HepG2 (cell line): ENCODE results near the gene PDILT. TPM values are rescaled to one million over a fixed set of nuclear protein-coding genes. Genes with fewer than 3 reads are reported as not detected.

Source experiments
- ATF7 ChIP-seq, 2 experiments: fragments of 450-650 bp in 1 of 2; sonication (generic) in 1 of 2; formaldehyde crosslinking in 1 of 2; IDR thresholded peaks; 2 replicates each; pipeline versions ENCODE4 v1.4.0 to v1.6.1; 2016 to 2020; ENCODE audit warnings: antibody characterized with exemption in 1 of 2, mild to moderate bottlenecking in 1 of 2, missing genetic modification reagents in 1 of 2
- DR1 ChIP-seq: sonication (generic); formaldehyde crosslinking; IDR thresholded peaks from 2 replicates; pipeline ENCODE4 v1.8.0; 2021; ENCODE audit warnings: mild to moderate bottlenecking, missing genetic modification reagents, inconsistent platforms
- GATAD1 ChIP-seq: IDR thresholded peaks from 2 replicates; pipeline ENCODE4 v1.6.1; 2016; ENCODE audit warnings: missing genetic modification reagents, missing compliant biosample characterization
- HCFC1 ChIP-seq: fragments of 150-350 bp; IDR thresholded peaks from 2 replicates; pipeline ENCODE4 v1.6.1; 2014; ENCODE audit warnings: low read depth, low read length
- LBX2 ChIP-seq: sonication (generic); formaldehyde crosslinking; IDR thresholded peaks from 2 replicates; pipeline ENCODE4 v1.5.0; 2020; ENCODE audit warnings: missing genetic modification reagents, mild to moderate bottlenecking, borderline replicate concordance
- NR2F2 ChIP-seq: IDR thresholded peaks from 2 replicates; pipeline ENCODE4 v1.6.1; 2012; ENCODE audit warnings: low read depth, inconsistent platforms, borderline replicate concordance
- RARA ChIP-seq: IDR thresholded peaks from 2 replicates; pipeline ENCODE4 v1.6.1; 2016; ENCODE audit warnings: missing genetic modification reagents, missing compliant biosample characterization
- RNF219 ChIP-seq: sonication (generic); formaldehyde crosslinking; IDR thresholded peaks from 2 replicates; pipeline ENCODE4 v1.5.0; 2020; ENCODE audit warnings: mild to moderate bottlenecking, missing genetic modification reagents
- SOX13 ChIP-seq, 3 experiments: fragments of 450-650 bp in 1 of 3; sonication (generic) in 1 of 3; formaldehyde crosslinking in 1 of 3; IDR thresholded peaks in 2 of 3; conservative IDR thresholded peaks in 1 of 3; 2 replicates each; pipeline versions ENCODE4 v1.5.0 to v1.6.1; 2016 to 2020; ENCODE audit warnings: antibody characterized with exemption in 1 of 3, mild to moderate bottlenecking in 1 of 3, missing compliant biosample characterization in 1 of 3, missing genetic modification reagents in 1 of 3, moderate library complexity in 1 of 3
- SUZ12 ChIP-seq: fragments of 150-350 bp; IDR thresholded peaks from 2 replicates; pipeline ENCODE4 v1.6.1; 2014; ENCODE audit warnings: low read depth, low read length
- ZBTB26 ChIP-seq: IDR thresholded peaks from 2 replicates; pipeline ENCODE4 v1.6.1; 2016; ENCODE audit warnings: missing compliant biosample characterization, missing genetic modification reagents, borderline replicate concordance
- ZFY ChIP-seq: sonication (generic); formaldehyde crosslinking; IDR thresholded peaks from 2 replicates; pipeline ENCODE4 v1.4.0; 2020; ENCODE audit warnings: missing genetic modification reagents
- ZNF256 ChIP-seq: sonication (generic); formaldehyde crosslinking; conservative IDR thresholded peaks from 2 replicates; pipeline ENCODE4 v1.4.0; 2020; ENCODE audit warnings: missing genetic modification reagents
- ZNF275 ChIP-seq: sonication (generic); formaldehyde crosslinking; IDR thresholded peaks from 2 replicates; pipeline ENCODE4 v1.8.0; 2022; ENCODE audit warnings: missing genetic modification reagents, mild to moderate bottlenecking, inconsistent platforms, borderline replicate concordance
- ZNF276 ChIP-seq: sonication (generic); formaldehyde crosslinking; IDR thresholded peaks from 2 replicates; pipeline ENCODE4 v1.4.0; 2020; ENCODE audit warnings: mild to moderate bottlenecking, low read depth, missing genetic modification reagents
- ZNF33A ChIP-seq: sonication (generic); formaldehyde crosslinking; IDR thresholded peaks from 2 replicates; pipeline ENCODE4 v1.5.1; 2020; ENCODE audit warnings: missing genetic modification reagents, mild to moderate bottlenecking, moderate library complexity, borderline replicate concordance
- ZNF343 ChIP-seq: sonication (generic); formaldehyde crosslinking; IDR thresholded peaks from 2 replicates; pipeline ENCODE4 v1.4.0; 2020; ENCODE audit warnings: mild to moderate bottlenecking, missing genetic modification reagents
- ZNF572 ChIP-seq: sonication (generic); formaldehyde crosslinking; IDR thresholded peaks from 2 replicates; pipeline ENCODE4 v1.5.1; 2020; ENCODE audit warnings: mild to moderate bottlenecking, missing genetic modification reagents
- ZNF652 ChIP-seq: IDR thresholded peaks from 2 replicates; pipeline ENCODE4 v1.6.1; 2016; ENCODE audit warnings: low read depth, borderline replicate concordance
- ZNF7 ChIP-seq: IDR thresholded peaks from 2 replicates; pipeline ENCODE4 v1.6.1; 2016; ENCODE audit warnings: missing biosample characterization, missing genetic modification reagents
- ZNF781 ChIP-seq: sonication (generic); formaldehyde crosslinking; IDR thresholded peaks from 2 replicates; pipeline ENCODE4 v1.5.1; 2020; ENCODE audit warnings: borderline replicate concordance, mild to moderate bottlenecking, missing genetic modification reagents; ENCODE audit errors: not compliant biosample characterization
- ZSCAN9 ChIP-seq: IDR thresholded peaks from 2 replicates; pipeline ENCODE4 v1.6.1; 2016; ENCODE audit warnings: borderline replicate concordance
- polyA plus RNA-seq, 8 experiments: library from polyadenylated mRNA; depleted of rRNA in 3 of 8; stranded (reverse) in 7 of 8; unstranded in 1 of 8; fragments of >200 nt; fragmentation: Illumina TruSeq in 4 of 8; extraction: Trizol in 4 of 8; gene quantifications; 2 replicates each; pipeline versions ENCODE4 v1.2.1 to v1.2.3, GENCODE V29; 2011 to 2016; ENCODE audit warnings: low read depth in 4 of 8, missing spikeins in 1 of 8, mixed read lengths in 1 of 8; ENCODE audit not compliant: insufficient read depth in 1 of 8
- total RNA-seq, 5 experiments: library from RNA; depleted of rRNA; stranded (reverse); fragments of >200 nt; fragmentation: Illumina TruSeq; extraction: Trizol; gene quantifications; 2 replicates each; pipeline ENCODE4 v1.2.3, GENCODE V29; 2016; ENCODE audit warnings: low read depth in 1 of 5

Gene PDILT
- total and polyA plus RNA-seq, 2 of the 13 experiments (the other 11 are each of a cell fraction or from before 2014, with no cell fraction given): not detected

- no peak for TF ChIP-seq RNF219
- TF ChIP-seq SUZ12: no peak
- TF ChIP-seq ZNF33A (CRISPR knock-in tag): no peak
- no peak; the same call in 1 of the 2 replicates for TF ChIP-seq ZNF256 (CRISPR knock-in tag)
- no peak for TF ChIP-seq LBX2 (CRISPR knock-in tag)
- no peak for TF ChIP-seq ZNF7 (CRISPR knock-in tag)
- peak; percentile 46; the same call in 1 of the 2 replicates for TF ChIP-seq SOX13 (IDR thresholded peaks at IDR 0.05)
- TF ChIP-seq SOX13 (CRISPR knock-in tag; conservative IDR thresholded peaks at IDR 0.05 in 1 of 2, IDR thresholded peaks at IDR 0.05 in 1 of 2): peak in 1 of 2 experiments; percentile 83; a peak in 2 of 4 replicates
- TF ChIP-seq RARA: peak; percentile 85
- no peak; the same call in 1 of the 2 replicates for TF ChIP-seq ZNF652 (CRISPR knock-in tag)
- peak; percentile 65; the same call in 1 of the 2 replicates for TF ChIP-seq NR2F2
- TF ChIP-seq ZNF276: peak; percentile 68; the same call in 1 of the 2 replicates
- no peak for TF ChIP-seq ATF7 (IDR thresholded peaks at IDR 0.05)
- TF ChIP-seq ATF7 (CRISPR knock-in tag; IDR thresholded peaks at IDR 0.05): no peak; the same call in 1 of the 2 replicates
- TF ChIP-seq GATAD1 (CRISPR knock-in tag): peak; percentile 61; the same call in 1 of the 2 replicates
- TF ChIP-seq ZNF275 (CRISPR knock-in tag): no peak
- TF ChIP-seq ZNF781 (CRISPR knock-in tag): peak; percentile 90
- TF ChIP-seq HCFC1: no peak
- no peak for TF ChIP-seq ZNF343 (CRISPR knock-in tag)
- TF ChIP-seq ZBTB26 (CRISPR knock-in tag): 0 out of 2 replicates have a peak, but pooled peaks have one; percentile 15
- TF ChIP-seq DR1: no peak
- TF ChIP-seq ZSCAN9 (CRISPR knock-in tag): peak; percentile 94; the same call in 1 of the 2 replicates
- 0 out of 2 replicates have a peak, but pooled peaks have one; percentile 41 for TF ChIP-seq ZFY (CRISPR knock-in tag)
- TF ChIP-seq ZNF572 (CRISPR knock-in tag): no peak
Measured at GRCh38 chr16:20424129-20424866, 19.8 kb upstream of the PDILT start (continued).
